ENCODE measurements around the gene ZCCHC17. TPM values are rescaled to one million over a fixed set of nuclear protein-coding genes. Genes with fewer than 3 reads are reported as not detected.
A peak's percentile ranks its signal among the peaks of the same experiment; 100 is the strongest.

Gene ZCCHC17
- polyA plus RNA-seq, 1 experiment: 72.9 TPM

DNA sequence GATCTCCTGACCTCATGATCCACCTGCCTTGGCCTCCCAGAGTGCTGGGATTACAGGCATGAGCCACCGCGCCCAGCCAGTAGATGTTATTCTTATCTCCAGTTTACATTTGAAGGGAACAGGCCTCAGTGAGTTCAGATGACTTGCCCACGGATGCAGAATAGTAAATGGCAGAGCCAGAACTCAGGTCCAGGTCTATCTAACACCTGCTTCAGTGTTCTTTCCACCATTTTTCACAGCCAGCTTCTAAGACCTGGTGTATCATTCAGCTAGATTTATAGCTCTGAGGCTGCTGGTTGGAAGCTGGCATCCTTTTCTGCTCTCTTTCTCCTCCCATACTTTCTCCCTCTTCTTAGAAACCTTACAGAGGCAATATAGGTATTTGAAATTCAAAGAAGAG, 65.2 kb downstream of the ZCCHC17 start:
- ChIA-PET CTCF (interaction anchor here (0.7 to 2.3 kb wide), 2 partner anchors 167 to 187 kb away, joined by 3 to 6 read pairs; no protein-coding TSS in a partner anchor), POLR2A (no interaction called here)
- TF ChIP-seq, protein P1, sequence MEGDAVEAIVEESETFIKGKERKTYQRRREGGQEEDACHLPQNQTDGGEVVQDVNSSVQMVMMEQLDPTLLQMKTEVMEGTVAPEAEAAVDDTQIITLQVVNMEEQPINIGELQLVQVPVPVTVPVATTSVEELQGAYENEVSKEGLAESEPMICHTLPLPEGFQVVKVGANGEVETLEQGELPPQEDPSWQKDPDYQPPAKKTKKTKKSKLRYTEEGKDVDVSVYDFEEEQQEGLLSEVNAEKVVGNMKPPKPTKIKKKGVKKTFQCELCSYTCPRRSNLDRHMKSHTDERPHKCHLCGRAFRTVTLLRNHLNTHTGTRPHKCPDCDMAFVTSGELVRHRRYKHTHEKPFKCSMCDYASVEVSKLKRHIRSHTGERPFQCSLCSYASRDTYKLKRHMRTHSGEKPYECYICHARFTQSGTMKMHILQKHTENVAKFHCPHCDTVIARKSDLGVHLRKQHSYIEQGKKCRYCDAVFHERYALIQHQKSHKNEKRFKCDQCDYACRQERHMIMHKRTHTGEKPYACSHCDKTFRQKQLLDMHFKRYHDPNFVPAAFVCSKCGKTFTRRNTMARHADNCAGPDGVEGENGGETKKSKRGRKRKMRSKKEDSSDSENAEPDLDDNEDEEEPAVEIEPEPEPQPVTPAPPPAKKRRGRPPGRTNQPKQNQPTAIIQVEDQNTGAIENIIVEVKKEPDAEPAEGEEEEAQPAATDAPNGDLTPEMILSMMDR (IDR thresholded peaks at IDR 0.05; ENCODE audit: low read depth, low read length): no peak
- no peaks in the 10 kb centered on the region for H3K9me3 ChIP-seq (ENCODE audit: control insufficient read depth, insufficient read depth, low read length)
- DNase-seq (ENCODE audit: low read depth, low spot score): no peak
- no peak overlapping the region for H3K27ac ChIP-seq (ENCODE audit: low read depth, low read length)
- H3K4me3 ChIP-seq (ENCODE audit: low read depth, low read length): no peak overlapping the region
- H3K27me3 ChIP-seq (ENCODE audit: control insufficient read depth, insufficient read depth, low read length): no peaks in the 10 kb centered on the region

DNA sequence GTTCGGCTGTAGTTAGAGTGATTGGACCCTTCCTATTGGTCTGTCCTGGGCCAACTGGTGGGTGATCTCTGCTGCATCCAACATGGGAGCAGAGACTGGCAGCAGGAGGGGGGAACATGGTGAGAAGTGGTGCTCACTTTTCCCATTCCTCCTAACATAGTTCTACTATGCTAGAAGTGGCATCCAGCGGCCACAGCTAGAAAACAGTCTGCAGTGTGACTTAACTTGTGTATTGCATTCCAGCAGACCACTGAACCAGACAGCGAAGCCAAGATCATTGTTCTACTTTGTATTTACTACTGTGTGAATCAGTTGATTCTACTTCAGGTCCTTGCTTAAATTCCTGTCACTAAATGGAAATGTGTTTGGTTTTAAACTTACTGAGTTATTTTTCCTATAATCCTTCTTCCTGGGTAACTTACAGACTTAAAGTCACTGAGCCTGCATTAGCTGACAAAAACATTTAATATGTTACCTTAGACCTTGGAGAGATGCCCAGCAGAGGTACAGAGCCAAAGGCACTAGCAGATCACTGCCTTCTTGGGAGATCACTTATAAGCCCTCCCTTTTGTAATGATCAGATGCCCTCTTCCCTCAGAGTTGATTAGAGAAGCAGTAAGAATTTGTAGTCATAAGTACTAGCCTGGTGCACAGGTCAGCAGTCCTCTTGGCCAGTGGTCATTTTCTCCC, 67.9 kb downstream of the ZCCHC17 start:
- CTCF ChIA-PET: no interaction called here
- H3K4me3 ChIP-seq (ENCODE audit: low read depth, low read length): no peak overlapping the region
- H3K27me3 ChIP-seq (ENCODE audit: control insufficient read depth, insufficient read depth, low read length): no peaks in the 10 kb centered on the region
- TF ChIP-seq, protein P1 (IDR thresholded peaks at IDR 0.05; ENCODE audit: low read depth, low read length): no peak
- no peaks in the 10 kb centered on the region for H3K9me3 ChIP-seq (ENCODE audit: control insufficient read depth, insufficient read depth, low read length)
- DNase-seq (ENCODE audit: low read depth, low spot score): no peak
- POLR2A ChIA-PET: no interaction called here
- peak overlapping the region; percentile 11 for H3K27ac ChIP-seq (ENCODE audit: low read depth, low read length)

DNA sequence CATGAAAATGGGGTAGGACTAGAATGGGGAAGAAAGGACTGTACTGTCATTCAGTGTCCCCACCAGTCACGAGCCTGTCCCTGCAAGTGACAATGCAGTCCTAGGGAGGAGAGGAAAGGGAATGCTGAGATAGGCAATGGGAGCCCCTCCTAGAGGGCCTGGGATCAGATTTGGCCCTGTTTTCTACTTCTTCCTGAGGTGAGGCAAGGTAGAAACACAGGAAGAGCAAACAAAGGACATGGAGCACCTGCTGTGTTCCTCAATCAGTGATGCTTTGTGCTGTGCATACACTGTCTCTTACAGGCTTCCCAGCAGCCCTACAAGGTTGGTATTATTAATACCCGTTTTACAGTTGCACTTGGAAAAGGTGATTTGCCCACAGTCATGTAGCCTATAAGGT, 70.0 kb downstream of the ZCCHC17 start:
- ChIA-PET CTCF (interaction anchor here (1.0 kb wide), 1 partner anchor 182 kb away, joined by 3 read pairs; no protein-coding TSS in a partner anchor), POLR2A (no interaction called here)

DNA sequence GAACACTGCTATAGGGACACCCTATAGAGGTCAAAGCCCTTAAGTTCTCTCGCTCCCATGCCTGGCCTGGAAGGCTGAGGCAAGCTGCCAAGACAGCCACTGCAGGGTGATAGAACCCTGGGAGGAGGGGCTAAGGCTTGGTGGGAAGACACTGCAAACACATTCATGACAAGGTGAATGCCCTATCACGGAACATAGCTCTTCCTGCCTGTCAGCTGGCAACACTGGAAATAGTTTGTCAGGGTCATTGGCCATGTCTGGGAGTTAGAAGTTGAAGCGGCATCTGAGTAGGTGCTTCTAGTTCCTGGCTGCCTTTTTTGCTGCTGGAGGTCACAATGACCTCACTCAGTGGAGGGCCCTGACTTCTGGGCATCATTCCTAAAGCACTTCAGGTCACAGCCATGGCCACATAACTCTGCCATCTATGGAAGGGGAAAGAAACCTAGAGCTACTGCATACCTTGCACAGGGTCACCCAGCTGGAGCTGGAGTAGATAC, 71.8 kb downstream of the ZCCHC17 start:
- Histone ChIP-seq H3K4me3 (ENCODE audit: low read depth, low read length) (no peak overlapping the region), H3K9me3 (ENCODE audit: control insufficient read depth, insufficient read depth, low read length) (no peaks in the 10 kb centered on the region), H3K27me3 (ENCODE audit: control insufficient read depth, insufficient read depth, low read length) (no peaks in the 10 kb centered on the region), H3K27ac (ENCODE audit: low read depth, low read length) (no peak overlapping the region)
- DNase-seq (ENCODE audit: low read depth, low spot score): no peak
- TF ChIP-seq, protein P1 (IDR thresholded peaks at IDR 0.05; ENCODE audit: low read depth, low read length): no peak
- POLR2A ChIA-PET: no interaction called here
- CTCF ChIA-PET: no interaction called here

More for the DNA sequence above, 70.0 kb downstream of the ZCCHC17 start:
- Histone ChIP-seq H3K4me3 (ENCODE audit: low read depth, low read length) (no peak overlapping the region), H3K9me3 (ENCODE audit: control insufficient read depth, insufficient read depth, low read length) (no peaks in the 10 kb centered on the region), H3K27ac (ENCODE audit: low read depth, low read length) (no peak overlapping the region), H3K27me3 (ENCODE audit: control insufficient read depth, insufficient read depth, low read length) (no peaks in the 10 kb centered on the region)
- no peak for DNase-seq (ENCODE audit: low read depth, low spot score)
- TF ChIP-seq, protein P1 (IDR thresholded peaks at IDR 0.05; ENCODE audit: low read depth, low read length): no peak

DNA sequence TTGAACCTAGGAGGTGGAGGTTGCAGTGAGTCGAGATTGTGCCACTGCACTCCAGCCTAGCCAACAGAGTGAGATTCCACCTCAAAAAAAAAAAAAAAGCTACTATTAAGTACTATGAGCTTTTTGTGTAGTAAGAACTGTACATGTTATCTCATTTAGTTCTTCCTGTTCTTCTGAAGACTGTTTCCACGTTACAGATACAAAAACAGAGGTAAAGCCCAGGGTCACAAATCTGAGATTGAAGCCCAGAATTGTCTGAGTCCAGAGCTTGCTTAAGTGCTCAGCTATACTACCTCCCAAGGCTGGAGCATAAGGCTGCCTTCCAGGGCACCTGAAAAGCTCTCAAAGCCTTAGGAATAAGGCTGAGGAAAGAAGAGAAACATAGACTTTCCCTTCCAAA, 73.2 kb downstream of the ZCCHC17 start:
- Histone ChIP-seq H3K9me3 (ENCODE audit: control insufficient read depth, insufficient read depth, low read length) (no peaks in the 10 kb centered on the region), H3K27ac (ENCODE audit: low read depth, low read length) (no peak overlapping the region), H3K4me3 (ENCODE audit: low read depth, low read length) (no peak overlapping the region), H3K27me3 (ENCODE audit: control insufficient read depth, insufficient read depth, low read length) (no peaks in the 10 kb centered on the region)
- DNase-seq (ENCODE audit: low read depth, low spot score): no peak
- ChIA-PET POLR2A (no interaction called here), CTCF (interaction anchor here (0.6 to 1.3 kb wide), 3 partner anchors 9 to 90 kb away, joined by 3 read pairs; no protein-coding TSS in a partner anchor)
- TF ChIP-seq, protein P1 (IDR thresholded peaks at IDR 0.05; ENCODE audit: low read depth, low read length): no peak
